Endothelial cell of umbilical vein (primary cell): Measurements from ENCODE around the gene CALN1. TPM values are rescaled to one million over a fixed set of nuclear protein-coding genes. Genes with fewer than 3 reads are reported as not detected.

Source experiments
- BruUV-seq: library from RNA; stranded (reverse); fragments of 400-500 nt; replicated peaks from 2 replicates; lab custom pipeline; 2021; lab: Mats Ljungman, UMichigan
- CTCF ChIA-PET: fragments of 300-600, 350-600 bp; sonication (Branson Sonifier 250); formaldehyde crosslinking; loops from one replicate; lab custom pipeline; 2021; ENCODE audit warnings: antibody characterized with exemption, inconsistent platforms; lab: Charles Lee
- POLR2A ChIA-PET: fragments of 300-600, 350-600 bp; sonication (Branson Sonifier 250); formaldehyde crosslinking; loops from one replicate; lab custom pipeline; 2021; ENCODE audit warnings: antibody characterized with exemption, inconsistent platforms; lab: Charles Lee
- DNase-seq: peaks from one replicate; pipeline ENCODE4 v3.0.0-alpha.2; 2011; ENCODE audit warnings: low read depth, low spot score
- FAIRE-seq: peaks from 2 replicates; lab custom pipeline; 2011; peaks lifted over from hg19 to GRCh38; lab: Jason Lieb, UNC
- H2AFZ ChIP-seq: 2 replicates; pipeline ENCODE4 v1.6.0; 2012; ENCODE audit warnings: low read depth, low read length, control low read depth, inconsistent platforms
- H3K27ac ChIP-seq: 2 replicates; pipeline ENCODE4 v1.5.1; 2011; ENCODE audit warnings: low read depth, mild to moderate bottlenecking, control low read depth, low read length, moderate library complexity; ENCODE audit not compliant: insufficient read depth
- H3K27me3 ChIP-seq, 2 experiments: 2 replicates each; pipeline versions ENCODE4 v1.6.0 to v1.6.1; 2011; ENCODE audit warnings: low read length in 2 of 2, mixed read lengths in 1 of 2; ENCODE audit not compliant: control insufficient read depth in 2 of 2, insufficient read depth in 2 of 2
- H3K36me3 ChIP-seq, 2 experiments: 2 replicates in 1 of 2; 3 replicates in 1 of 2; pipeline ENCODE4 v1.5.1; 2011; ENCODE audit warnings: low read length in 2 of 2, mild to moderate bottlenecking in 1 of 2, moderate library complexity in 1 of 2; ENCODE audit not compliant: control insufficient read depth in 2 of 2, insufficient read depth in 2 of 2; ENCODE audit errors: extremely low read depth in 1 of 2
- H3K4me1 ChIP-seq: 3 replicates; pipeline ENCODE4 v1.5.1; 2011; ENCODE audit warnings: mild to moderate bottlenecking, low read length; ENCODE audit not compliant: control insufficient read depth, insufficient read depth; ENCODE audit errors: extremely low read depth
- H3K4me2 ChIP-seq: 2 replicates; pipeline ENCODE4 v1.6.1; 2011; ENCODE audit warnings: low read length, control low read depth, mixed read lengths; ENCODE audit not compliant: insufficient read depth
- H3K4me3 ChIP-seq, 3 experiments: fragments of 200-600 bp in 1 of 3; sonication (generic), shearing (Covaris generic) in 1 of 3; replicated peaks in 1 of 3; 2 replicates each; pipeline ENCODE4 v1.5.1; 2011 to 2016; ENCODE audit warnings: control low read depth in 3 of 3, low read length in 3 of 3, mild to moderate bottlenecking in 2 of 3, inconsistent platforms in 1 of 3, low read depth in 1 of 3, moderate library complexity in 1 of 3; ENCODE audit not compliant: insufficient read depth in 1 of 3
- H3K79me2 ChIP-seq: 2 replicates; pipeline ENCODE4 v1.6.0; 2012; ENCODE audit warnings: low read length, inconsistent platforms; ENCODE audit not compliant: control insufficient read depth, insufficient read depth
- H3K9ac ChIP-seq: replicated peaks from 2 replicates; pipeline ENCODE3; 2011; ENCODE audit warnings: low read length, control low read depth; ENCODE audit not compliant: insufficient read depth; ENCODE audit errors: extremely low read depth
- H3K9me1 ChIP-seq: replicated peaks from 3 replicates; pipeline ENCODE4 v1.6.0; 2011; ENCODE audit warnings: mild to moderate bottlenecking, low read length; ENCODE audit not compliant: control insufficient read depth, insufficient read depth; ENCODE audit errors: extremely low read depth
- H3K9me3 ChIP-seq: replicated peaks from 2 replicates; pipeline ENCODE4 v1.5.1; 2012; ENCODE audit warnings: low read length, inconsistent platforms; ENCODE audit not compliant: control insufficient read depth, insufficient read depth
- H4K20me1 ChIP-seq: replicated peaks from 2 replicates; pipeline ENCODE3; 2011; ENCODE audit warnings: mild to moderate bottlenecking, low read length; ENCODE audit not compliant: control insufficient read depth, insufficient read depth; ENCODE audit errors: extremely low read depth
- EZH2 ChIP-seq: IDR thresholded peaks from 2 replicates; pipeline ENCODE4 v1.6.1; 2012; ENCODE audit warnings: borderline replicate concordance, low read depth, mild to moderate bottlenecking, moderate library complexity, low read length, inconsistent platforms; ENCODE audit not compliant: severe bottlenecking
- MYC ChIP-seq: IDR thresholded peaks from one replicate; pipeline ENCODE4 v1.6.1; 2011; ENCODE audit warnings: mild to moderate bottlenecking, low read depth, low read length
- POLR2A ChIP-seq: IDR thresholded peaks from 2 replicates; pipeline ENCODE4 v1.6.1; 2012; ENCODE audit warnings: low read depth, mild to moderate bottlenecking, control low read depth, low read length
- dilution Hi-C: fragments of 300-500 bp; cut with MboI; formaldehyde crosslinking; loops from one replicate; pipeline ENCODE4 v1.15.0; 2019; ENCODE audit warnings: low sequenced_read_pairs; ENCODE audit not compliant: extremely low pct_ligation_motif_present
- intact Hi-C: fragments of 100-400 bp; cut with micrococcal nuclease; formaldehyde crosslinking; loops from one replicate; pipeline ENCODE4 v1.10.0; 2022
- polyA plus RNA-seq, 4 experiments: library from polyadenylated mRNA; depleted of rRNA in 3 of 4; stranded (reverse) in 3 of 4; unstranded in 1 of 4; fragments of >200 nt; gene quantifications; 2 replicates each; pipeline versions ENCODE4 v1.2.1 to v1.2.3, GENCODE V29; 2011 to 2012; ENCODE audit warnings: missing spikeins in 1 of 4
- total RNA-seq: library from RNA; stranded (reverse); gene quantifications from 2 replicates; pipeline ENCODE4 v1.2.3, GENCODE V29; 2021
- TF ChIP-seq, protein P1 (sequence below), 2 donors: IDR thresholded peaks; 1 replicate in 1 of 2; 2 replicates in 1 of 2; pipeline ENCODE4 v1.5.1; 2011; ENCODE audit warnings: low read length in 2 of 2, mild to moderate bottlenecking in 2 of 2, moderate library complexity in 2 of 2, control low read depth in 1 of 2, inconsistent platforms in 1 of 2, low read depth in 1 of 2; ENCODE audit not compliant: insufficient read depth in 1 of 2; ENCODE audit errors: extremely low read depth in 1 of 2

CALN1 gene
- total and polyA plus RNA-seq, 2 donors (not counting 3 experiments of a cell fraction or from before 2014, with no cell fraction given): not detected

DNA sequence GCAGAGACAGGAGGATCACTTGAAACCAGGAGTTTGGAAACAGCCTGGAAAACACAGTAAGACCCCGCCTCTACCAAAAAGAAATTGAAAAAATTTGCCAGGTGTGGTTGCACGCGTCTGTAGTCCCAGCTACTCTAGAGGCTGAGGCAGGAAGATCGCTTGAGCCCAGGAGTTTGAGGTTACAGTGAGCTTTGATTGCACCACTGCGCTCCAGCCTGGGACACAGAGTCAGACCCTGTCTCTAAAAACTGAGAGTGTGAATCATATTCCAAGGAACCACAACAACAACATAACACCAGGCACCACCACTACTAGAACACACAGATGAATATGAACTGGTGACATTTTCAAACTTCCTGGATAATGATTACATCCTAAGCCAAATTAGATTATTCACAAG lies 324.2 kb downstream of the CALN1 start:
- H3K4me1 ChIP-seq: no peaks in the 10 kb centered on the region
- no peaks in the 10 kb centered on the region for H3K36me3 ChIP-seq
- no peaks in the 10 kb centered on the region for H3K79me2 ChIP-seq
- H3K9me3 ChIP-seq: no peaks in the 10 kb centered on the region
- no peak overlapping the region for H3K9ac ChIP-seq
- no peak overlapping the region for H3K4me2 ChIP-seq
- DNase-seq (no peak), FAIRE-seq (no peak)
- H3K27ac ChIP-seq: no peak overlapping the region
- intact Hi-C loops: no loop called here
- H3K4me3 ChIP-seq: no peak overlapping the region
- no peaks in the 10 kb centered on the region for H3K9me1 ChIP-seq
- ChIA-PET POLR2A (no interaction called here), CTCF (no interaction called here)
- dilution Hi-C loops: no loop called here
- H3K27me3 ChIP-seq: no peaks in the 10 kb centered on the region
- TF ChIP-seq MYC (no peak), EZH2 (no peak)
- no peak overlapping the region for H2AFZ ChIP-seq
- BruUV-seq: no TSS peak
- no peaks in the 10 kb centered on the region for H4K20me1 ChIP-seq

GRCh38 chr7:72080865-72081510 lies 331.1 kb downstream of the CALN1 start:
- peaks cover 6% of the 10 kb centered on the region for H3K9me3 ChIP-seq
- H3K36me3 ChIP-seq: no peaks in the 10 kb centered on the region
- no peak for FAIRE-seq
- no TSS peak for BruUV-seq
- H3K79me2 ChIP-seq: no peaks in the 10 kb centered on the region
- no peak overlapping the region for H3K27ac ChIP-seq
- no peak overlapping the region for H2AFZ ChIP-seq
- H3K9ac ChIP-seq: no peak overlapping the region
- dilution Hi-C loops: no loop called here
- H3K9me1 ChIP-seq: no peaks in the 10 kb centered on the region
- no peak overlapping the region for H3K4me3 ChIP-seq
- H3K4me2 ChIP-seq: no peak overlapping the region
- no peak for TF ChIP-seq POLR2A
- TF ChIP-seq, protein P1, sequence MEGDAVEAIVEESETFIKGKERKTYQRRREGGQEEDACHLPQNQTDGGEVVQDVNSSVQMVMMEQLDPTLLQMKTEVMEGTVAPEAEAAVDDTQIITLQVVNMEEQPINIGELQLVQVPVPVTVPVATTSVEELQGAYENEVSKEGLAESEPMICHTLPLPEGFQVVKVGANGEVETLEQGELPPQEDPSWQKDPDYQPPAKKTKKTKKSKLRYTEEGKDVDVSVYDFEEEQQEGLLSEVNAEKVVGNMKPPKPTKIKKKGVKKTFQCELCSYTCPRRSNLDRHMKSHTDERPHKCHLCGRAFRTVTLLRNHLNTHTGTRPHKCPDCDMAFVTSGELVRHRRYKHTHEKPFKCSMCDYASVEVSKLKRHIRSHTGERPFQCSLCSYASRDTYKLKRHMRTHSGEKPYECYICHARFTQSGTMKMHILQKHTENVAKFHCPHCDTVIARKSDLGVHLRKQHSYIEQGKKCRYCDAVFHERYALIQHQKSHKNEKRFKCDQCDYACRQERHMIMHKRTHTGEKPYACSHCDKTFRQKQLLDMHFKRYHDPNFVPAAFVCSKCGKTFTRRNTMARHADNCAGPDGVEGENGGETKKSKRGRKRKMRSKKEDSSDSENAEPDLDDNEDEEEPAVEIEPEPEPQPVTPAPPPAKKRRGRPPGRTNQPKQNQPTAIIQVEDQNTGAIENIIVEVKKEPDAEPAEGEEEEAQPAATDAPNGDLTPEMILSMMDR (IDR thresholded peaks at IDR 0.05; ENCODE audit: extremely low read depth in 1 of 2, insufficient read depth in 1 of 2, low read depth in 1 of 2, low read length in 2 of 2): no peak
- DNase-seq: no peak
- POLR2A ChIA-PET: no interaction called here
- intact Hi-C loops: no loop called here
- H3K4me1 ChIP-seq: no peaks in the 10 kb centered on the region
- CTCF ChIA-PET: no interaction called here
- no peaks in the 10 kb centered on the region for H3K27me3 ChIP-seq
- no peaks in the 10 kb centered on the region for H4K20me1 ChIP-seq
